KBM-7 (cell line): Measurements from ENCODE around the gene PLPP4.
A peak's percentile ranks its signal among the peaks of the same experiment; 100 is the strongest.

Experiments
- DNase-seq: peaks from one replicate; pipeline ENCODE4 v3.0.0-alpha.2; 2015
- in situ Hi-C: fragments of 300-500 bp; cut with MboI; formaldehyde crosslinking; loops from 2 replicates; pipeline ENCODE4 v1.14.3; 2020; ENCODE audit warnings: low sequenced_read_pairs, low pct_unique_long_range_greater_than_20kb, mixed read lengths

Gene PLPP4

GRCh38 chr10:120456626-120457430, at the start of gene PLPP4:
Gene PLPP4, plus strand, starts transcription at chr10:120457227. Its CDS starts 79 bp downstream, at chr10:120457306.
- DNase-seq, result peak; percentile 28
- in situ Hi-C loops, result no loop called here

GRCh38 chr10:120409816-120410215, 47.2 kb upstream of the PLPP4 start:
- in situ Hi-C loops, result no loop called here
- no peak for DNase-seq

DNA sequence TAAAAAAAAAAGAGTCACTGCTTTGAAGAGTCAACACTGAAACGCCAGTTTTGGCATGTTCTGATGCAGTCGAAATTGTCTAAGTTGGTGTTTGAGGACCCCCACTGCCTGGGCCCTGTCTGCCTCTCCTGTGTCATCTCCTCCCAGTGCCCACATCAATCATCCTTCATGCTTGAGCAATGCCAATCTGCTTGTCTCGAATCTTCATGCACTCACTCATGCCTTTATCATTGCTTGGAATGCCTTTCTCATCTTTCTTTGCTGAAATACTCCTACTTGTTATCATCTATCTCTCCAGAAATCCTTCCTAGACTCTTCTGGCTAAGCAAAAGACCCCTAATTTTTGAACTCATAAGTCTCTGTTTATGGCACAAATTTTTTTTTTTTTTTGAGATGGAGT, 42.1 kb upstream of the PLPP4 start:
- DNase-seq, result no peak
- in situ Hi-C loops, result no loop called here

DNA sequence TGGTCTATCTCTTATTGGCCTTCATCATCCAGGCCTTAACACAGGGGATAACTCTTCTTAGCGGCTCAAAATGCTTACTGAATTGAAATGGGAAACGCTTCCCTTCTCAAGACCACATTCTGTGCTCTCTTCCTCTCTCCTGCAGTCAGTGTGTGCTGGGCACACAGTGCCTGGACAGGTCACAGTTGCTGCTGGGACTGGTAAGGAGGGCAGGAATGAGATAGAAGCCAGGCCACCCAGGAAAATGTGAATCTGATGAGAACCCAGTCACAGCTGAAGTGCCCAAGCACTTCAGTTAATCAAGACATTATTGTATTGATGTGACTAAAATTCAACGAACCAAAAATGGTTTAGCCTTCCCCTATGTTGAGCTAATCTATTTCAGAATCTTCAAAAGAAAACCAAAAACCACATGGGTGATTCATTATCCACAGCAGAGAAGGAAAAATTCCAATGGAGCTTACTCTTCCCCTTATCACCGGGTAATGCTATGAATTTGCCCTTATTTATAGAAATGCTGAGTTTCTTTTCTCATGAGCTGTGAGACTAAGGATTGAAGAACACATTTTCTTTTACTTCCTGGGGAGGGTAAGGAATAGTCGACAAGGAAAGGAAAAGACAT, 41.2 kb upstream of the PLPP4 start:
- DNase-seq, result no peak
- in situ Hi-C loops, result no loop called here

- in situ Hi-C loops, result no loop called here
- no peak for DNase-seq
Measured at GRCh38 chr10:120420421-120420820, 36.6 kb upstream of the PLPP4 start.

DNA sequence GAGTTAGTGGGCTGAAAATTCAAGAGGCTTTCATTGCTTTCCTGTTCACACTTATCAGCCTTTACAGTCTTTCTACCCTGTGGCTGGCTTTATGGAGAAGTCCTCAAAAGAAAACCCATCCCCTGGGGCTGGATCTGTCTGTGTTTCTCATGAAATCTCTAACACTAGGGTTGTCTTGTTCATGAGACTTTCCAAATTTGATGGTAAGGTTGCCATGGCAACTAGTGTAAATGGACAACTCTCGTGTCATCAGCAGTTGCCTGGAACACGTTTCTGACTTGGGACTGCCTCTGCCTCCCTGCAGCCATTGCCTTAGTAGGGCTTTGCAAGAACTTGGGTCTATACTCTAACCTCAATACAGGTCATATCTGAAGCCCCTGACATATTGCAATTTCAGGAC, 35.8 kb upstream of the PLPP4 start:
- no peak for DNase-seq
- in situ Hi-C loops, result no loop called here

DNA sequence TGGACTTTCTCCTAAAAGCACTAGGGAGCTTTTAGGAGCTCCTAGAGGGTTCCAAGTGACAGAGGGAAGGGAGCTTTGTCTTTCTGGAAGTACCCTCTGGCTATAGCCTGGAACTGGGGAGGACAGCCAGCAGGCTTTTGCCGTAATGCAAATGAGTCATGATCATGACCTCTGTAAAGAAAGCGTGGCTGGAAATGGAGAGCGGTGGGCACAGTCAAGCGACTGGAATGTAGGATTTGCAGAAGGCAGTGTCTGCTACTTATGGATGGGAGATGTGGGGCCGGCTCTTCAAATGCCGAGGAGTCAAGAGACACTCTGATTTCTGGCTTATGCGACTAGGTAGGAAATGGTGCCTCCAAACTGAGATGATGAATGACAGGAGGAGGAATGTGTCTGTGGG, 34.6 kb upstream of the PLPP4 start:
- DNase-seq, result no peak
- in situ Hi-C loops, result no loop called here

DNA sequence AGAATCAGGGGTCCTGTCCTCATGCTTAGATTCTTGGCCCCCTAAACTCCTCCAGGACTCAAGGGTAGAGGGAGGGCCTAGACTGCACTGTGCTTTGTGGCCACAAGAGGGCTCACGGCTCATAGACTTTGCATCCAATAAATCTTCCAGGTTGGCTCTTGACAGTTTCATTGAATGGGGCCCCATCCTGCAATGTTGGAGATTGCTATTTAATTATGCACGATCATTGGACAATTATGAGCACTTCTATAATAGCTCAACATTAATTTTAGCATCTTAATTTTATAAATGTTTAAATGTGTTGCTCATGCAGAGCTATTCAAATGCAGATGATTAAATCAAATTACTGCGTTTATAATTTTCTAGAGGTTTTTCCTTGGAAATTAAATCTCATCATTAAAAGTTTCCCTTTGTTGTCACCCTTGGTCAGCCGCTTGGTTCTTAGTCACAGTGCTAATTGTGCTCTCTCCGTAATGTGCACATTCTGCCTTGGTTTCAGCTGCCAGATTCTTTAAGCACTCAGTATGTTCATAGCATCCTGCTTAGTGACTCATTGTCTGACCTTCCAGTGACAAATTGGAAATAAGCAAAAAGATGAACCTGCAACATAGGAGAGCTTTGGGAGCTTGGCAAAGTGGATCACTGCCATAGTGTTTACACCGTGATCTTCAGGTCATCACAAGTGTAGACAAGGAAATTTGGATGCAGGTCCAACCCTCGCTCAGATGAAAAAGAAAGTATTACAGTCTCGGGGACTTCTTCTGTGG, 33.4 kb upstream of the PLPP4 start:
- in situ Hi-C loops, result no loop called here
- DNase-seq, result peak; percentile 50

- in situ Hi-C loops, result no loop called here
- no peak for DNase-seq
Measured at GRCh38 chr10:120424198-120424464, 32.9 kb upstream of the PLPP4 start.

- no peak for DNase-seq
- in situ Hi-C loops, result no loop called here
Measured at GRCh38 chr10:120426306-120426705, 30.7 kb upstream of the PLPP4 start.

DNA sequence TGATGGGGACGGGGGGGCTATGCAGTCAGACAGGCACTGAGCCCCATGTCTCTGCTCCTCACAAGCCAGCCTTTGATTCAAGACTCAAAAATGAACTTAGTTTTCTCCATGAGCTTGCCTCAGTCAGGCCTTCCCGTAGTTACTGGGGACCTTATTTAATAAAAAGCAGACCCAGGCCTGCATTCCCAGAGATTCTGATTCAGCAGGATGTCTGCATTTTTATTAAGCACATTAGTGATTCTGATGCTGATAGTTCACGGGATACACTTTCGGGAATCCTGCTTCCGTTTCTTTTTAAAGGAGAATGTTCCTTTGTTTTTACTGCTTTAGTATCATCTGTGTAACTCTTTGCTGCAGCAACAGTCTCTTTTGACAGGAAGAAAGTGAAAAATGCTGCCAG, 28.3 kb upstream of the PLPP4 start:
- no peak for DNase-seq
- in situ Hi-C loops, result no loop called here

DNA sequence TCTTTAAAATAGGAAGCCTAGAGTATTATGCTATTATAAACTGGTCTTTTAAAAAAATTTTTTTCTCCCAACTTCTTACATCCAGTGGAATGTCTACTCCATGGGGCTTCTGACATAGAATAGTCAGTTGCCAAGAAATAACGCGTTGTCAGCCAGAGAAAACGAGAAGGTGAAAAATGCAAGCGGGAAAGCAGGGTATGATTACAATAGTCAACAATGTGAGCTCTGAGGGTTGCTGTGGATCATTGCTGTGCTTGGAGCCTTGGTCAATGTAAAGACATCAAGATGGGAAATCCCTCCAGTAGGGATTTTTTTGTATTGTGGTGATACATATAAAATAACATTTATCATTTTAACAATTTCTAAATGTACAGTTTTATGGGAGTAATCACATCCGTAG, 27.6 kb upstream of the PLPP4 start:
- DNase-seq, result no peak
- in situ Hi-C loops, result no loop called here

GRCh38 chr10:120431251-120431651, 25.8 kb upstream of the PLPP4 start:
- in situ Hi-C loops, result no loop called here
- no peak for DNase-seq

DNA sequence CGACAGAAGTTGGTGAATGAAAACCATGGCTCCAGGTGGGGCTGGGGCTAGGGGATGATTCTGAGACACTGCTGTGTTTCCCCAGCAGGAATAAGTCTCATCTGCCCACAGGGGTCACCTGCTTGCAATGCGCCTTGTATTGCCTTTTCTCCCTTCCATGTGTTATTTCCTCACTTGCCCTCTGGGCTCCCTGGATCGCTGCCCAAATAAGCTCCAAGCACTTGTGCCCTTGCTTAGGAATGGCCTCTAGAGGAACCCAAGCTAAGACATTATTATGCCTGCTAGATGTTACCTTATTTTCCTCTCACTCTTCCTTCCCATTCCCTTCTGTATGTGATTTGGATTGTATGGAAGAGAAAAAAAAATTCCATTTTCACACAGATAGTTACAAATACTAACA, 24.8 kb upstream of the PLPP4 start:
- in situ Hi-C loops, result no loop called here
- DNase-seq, result no peak

DNA sequence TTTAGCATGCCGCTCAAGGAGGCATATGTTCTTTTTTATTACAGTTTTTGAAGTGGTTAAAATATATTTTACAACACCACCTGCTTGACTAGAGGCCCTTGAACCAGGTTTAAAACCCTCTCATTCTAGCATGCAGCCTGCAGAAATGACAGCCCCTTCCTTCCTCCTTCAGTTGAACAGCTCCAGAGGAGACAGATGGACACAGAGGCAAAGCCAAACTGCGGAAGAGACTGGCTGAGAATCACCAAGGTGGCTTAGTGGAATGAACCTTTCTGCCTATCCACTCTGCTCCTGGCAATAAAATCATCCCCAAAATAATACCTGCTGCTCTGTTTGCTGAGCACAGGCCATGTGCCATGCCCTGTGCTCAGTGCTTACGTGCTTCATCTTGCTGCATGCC, 23.9 kb upstream of the PLPP4 start:
- in situ Hi-C loops, result no loop called here
- DNase-seq, result no peak

GRCh38 chr10:120436439-120437112, 20.5 kb upstream of the PLPP4 start:
- in situ Hi-C loops, result no loop called here
- no peak for DNase-seq

DNA sequence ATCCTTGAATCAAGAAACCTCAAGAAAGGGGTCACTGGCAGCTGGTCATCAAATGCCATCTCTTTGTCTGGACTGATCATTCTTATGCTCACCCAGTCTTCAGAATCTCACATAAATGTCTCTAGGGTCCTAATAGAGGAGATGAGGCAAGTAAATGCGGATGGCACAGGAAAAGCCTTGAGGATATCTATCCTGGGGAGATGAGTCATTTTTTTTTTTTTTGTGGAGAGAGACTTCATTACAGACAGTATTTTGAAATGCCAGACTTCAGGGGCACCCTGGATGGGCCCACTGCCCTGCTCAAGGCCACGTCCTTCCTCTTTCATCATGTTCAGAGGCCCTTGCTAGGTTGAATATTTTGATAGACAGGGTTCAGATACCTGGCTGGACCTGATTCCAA, 19.5 kb upstream of the PLPP4 start:
- in situ Hi-C loops, result no loop called here
- DNase-seq, result no peak

GRCh38 chr10:120451968-120452367, 5.1 kb upstream of the PLPP4 start:
- in situ Hi-C loops, result no loop called here

GRCh38 chr10:120453319-120453718, 3.7 kb upstream of the PLPP4 start:
- no peak for DNase-seq
- in situ Hi-C loops, result no loop called here

More at GRCh38 chr10:120451968-120452367, 5.1 kb upstream of the PLPP4 start:
- DNase-seq, result no peak

- no peak for DNase-seq
Measured at GRCh38 chr10:120453886-120454285, 3.1 kb upstream of the PLPP4 start.

More at GRCh38 chr10:120453886-120454285, 3.1 kb upstream of the PLPP4 start:
- in situ Hi-C loops, result no loop called here
